Tibial artery (tissue), 4 donors: ENCODE measurements around the gene ZNF91.
A peak's percentile ranks its signal among the peaks of the same experiment; 100 is the strongest.
"Not testable (repeated sequence)": the region's sequence is repeated elsewhere in the genome, so short reads cannot be mapped to it uniquely, and the experiment has no call there.

Experiments used
- DNase-seq, 2 donors: peaks; one replicate each; pipeline ENCODE4 v3.0.0-alpha.2; 2019
- H3K27ac ChIP-seq, 2 donors: fragments of 200-600 bp; sonication (generic) in 1 of 2; 1 replicate in 1 of 2; 2 replicates in 1 of 2; pipeline ENCODE4 v1.5.1; 2018 to 2019; ENCODE audit warnings: mild to moderate bottlenecking in 1 of 2
- H3K27me3 ChIP-seq, 2 donors: fragments of 200-600 bp; sonication (generic) in 1 of 2; one replicate each; pipeline versions ENCODE4 v1.5.1 to v1.6.0; 2016 to 2019
- H3K36me3 ChIP-seq, 3 donors: fragments of 200-600 bp; sonication (generic) in 2 of 3; one replicate each; pipeline ENCODE4 v1.5.1; 2016 to 2019; ENCODE audit warnings: mild to moderate bottlenecking in 2 of 3
- H3K4me1 ChIP-seq, 4 donors: fragments of 200-600 bp; sonication (generic) in 2 of 4; 1 replicate in 3 of 4; 2 replicates in 1 of 4; pipeline ENCODE4 v1.5.1; 2016 to 2019
- H3K4me3 ChIP-seq, 2 donors: fragments of 200-600 bp; sonication (generic) in 1 of 2; 1 replicate in 1 of 2; 2 replicates in 1 of 2; pipeline ENCODE4 v1.5.1; 2018 to 2019; ENCODE audit warnings: mild to moderate bottlenecking in 2 of 2
- H3K9me3 ChIP-seq, 3 donors: fragments of 200-600 bp; sonication (generic) in 1 of 3; one replicate each; pipeline ENCODE4 v1.5.1; 2016 to 2019
- CTCF ChIP-seq, 2 experiments: fragments of 200-600 bp in 1 of 2; fragments of 450-650 bp in 1 of 2; IDR thresholded peaks; one replicate each; pipeline ENCODE4 v1.5.1; 2017 to 2019; ENCODE audit warnings: antibody characterized with exemption in 2 of 2, mild to moderate bottlenecking in 1 of 2, moderate library complexity in 1 of 2
- intact Hi-C: fragments of 100-400 bp; cut with DNase I; formaldehyde crosslinking; loops from one replicate; pipeline ENCODE4 v1.15.0; 2023; ENCODE audit warnings: low total_unique reads

Gene ZNF91

GRCh38 chr19:23399443-23399842, 4.2 kb upstream of the ZNF91 start:
- Histone ChIP-seq H3K4me3 (no peak overlapping the region), H3K9me3 (no peaks in the 10 kb centered on the region), H3K27me3 (no peaks in the 10 kb centered on the region), H3K27ac (no peak overlapping the region), H3K4me1 (peaks cover 0 to 5% (median 2%) of the 10 kb centered on the region in 4 donors), H3K36me3 (no peaks in the 10 kb centered on the region)
- no peak for DNase-seq
- intact Hi-C loops, result loop anchor here (10.0 kb wide), 2 partner anchors 145 to 685 kb away; partner anchors contain the start of genes ZNF254 and ZNF724
- TF ChIP-seq CTCF (IDR thresholded peaks at IDR 0.05), result no peak

GRCh38 chr19:23395722-23396117, 449 bp upstream of the ZNF91 start:
- DNase-seq, H3K27me3 ChIP-seq, H3K9me3 ChIP-seq, H3K36me3 ChIP-seq: not testable (repeated sequence)
- Histone ChIP-seq H3K4me3 (peak overlapping the region; percentile 64 to 72), H3K27ac (peak overlapping the region; percentile 83 to 90), H3K4me1 (peaks cover 0 to 42% (median 26%) of the 10 kb centered on the region in 4 donors)
- intact Hi-C loops, result loop anchor here (10.0 kb wide), 2 partner anchors 141 to 689 kb away; partner anchors contain the start of genes ZNF254 and ZNF724

GRCh38 chr19:23394511-23394910, 760 bp downstream of the ZNF91 start:
- Histone ChIP-seq H3K4me3 (peak overlapping the region; percentile 64 to 72), H3K27me3 (no peaks in the 10 kb centered on the region), H3K9me3 (no peaks in the 10 kb centered on the region), H3K27ac (peak overlapping the region; percentile 83 to 90), H3K4me1 (peaks cover 0 to 42% (median 29%) of the 10 kb centered on the region in 4 donors), H3K36me3 (no peaks in the 10 kb centered on the region)
- TF ChIP-seq CTCF (IDR thresholded peaks at IDR 0.05), result no peak
- peak in 1 of 2 donors; percentile 26 for DNase-seq
- intact Hi-C loops, result loop anchor here (10.0 kb wide), 2 partner anchors 140 to 690 kb away; partner anchors contain the start of genes ZNF254 and ZNF724

GRCh38 chr19:23393121-23393520, 2.1 kb downstream of the ZNF91 start:
- Histone ChIP-seq H3K36me3 (peaks cover 0 to 9% (median 0%) of the 10 kb centered on the region in 3 donors), H3K9me3 (no peaks in the 10 kb centered on the region), H3K4me3 (no peak overlapping the region), H3K27me3 (no peaks in the 10 kb centered on the region), H3K27ac (no peak overlapping the region), H3K4me1 (peaks cover 0 to 52% (median 29%) of the 10 kb centered on the region in 4 donors)
- intact Hi-C loops, result loop anchor here (10.0 kb wide), 2 partner anchors 138 to 692 kb away; partner anchors contain the start of genes ZNF254 and ZNF724
- DNase-seq, result no peak
- no peak for TF ChIP-seq CTCF (IDR thresholded peaks at IDR 0.05)

GRCh38 chr19:23391236-23391635, 4.0 kb downstream of the ZNF91 start:
- H3K4me3 ChIP-seq, result no peak overlapping the region

More at GRCh38 chr19:23391236-23391635, 4.0 kb downstream of the ZNF91 start:
- Histone ChIP-seq H3K4me1 (peaks cover 0 to 54% (median 29%) of the 10 kb centered on the region in 4 donors), H3K36me3 (peaks cover 6 to 18% (median 12%) of the 10 kb centered on the region in 3 donors), H3K9me3 (no peaks in the 10 kb centered on the region), H3K27ac (no peak overlapping the region), H3K27me3 (no peaks in the 10 kb centered on the region)
- intact Hi-C loops, result loop anchor here (10.0 kb wide), 2 partner anchors 136 to 694 kb away; partner anchors contain the start of genes ZNF254 and ZNF724
- no peak for TF ChIP-seq CTCF (IDR thresholded peaks at IDR 0.05)
- DNase-seq, result no peak
